ENCODE measurements around the gene RDH5.
A peak's percentile ranks its signal among the peaks of the same experiment; 100 is the strongest.

The RDH5 gene

DNA sequence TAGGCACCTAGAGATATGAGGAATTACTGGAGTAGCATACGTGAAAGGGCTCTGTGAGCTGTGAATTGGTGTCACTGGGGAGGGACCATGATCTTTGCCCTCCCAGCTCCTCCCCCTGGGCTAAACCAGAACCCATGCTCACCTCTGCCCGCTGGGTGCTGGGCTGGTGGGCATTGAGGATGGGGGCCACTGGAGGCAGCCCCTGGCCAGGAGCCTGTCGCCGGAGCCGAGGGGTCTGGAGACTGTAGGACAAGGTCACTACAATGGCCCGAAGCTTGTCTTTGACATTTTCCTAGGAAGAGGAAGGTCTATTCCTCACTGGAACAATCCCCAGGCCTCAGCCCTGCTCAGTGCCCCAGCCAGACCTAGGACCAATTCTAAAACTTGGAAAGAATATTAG lies 24.1 kb upstream of the RDH5 start:
- no peak for DNase-seq

GRCh38 chr12:55696796-55697462 lies 23.3 kb upstream of the RDH5 start:
- no peak for DNase-seq

GRCh38 chr12:55697686-55698085 lies 22.5 kb upstream of the RDH5 start:
- DNase-seq = no peak

DNA sequence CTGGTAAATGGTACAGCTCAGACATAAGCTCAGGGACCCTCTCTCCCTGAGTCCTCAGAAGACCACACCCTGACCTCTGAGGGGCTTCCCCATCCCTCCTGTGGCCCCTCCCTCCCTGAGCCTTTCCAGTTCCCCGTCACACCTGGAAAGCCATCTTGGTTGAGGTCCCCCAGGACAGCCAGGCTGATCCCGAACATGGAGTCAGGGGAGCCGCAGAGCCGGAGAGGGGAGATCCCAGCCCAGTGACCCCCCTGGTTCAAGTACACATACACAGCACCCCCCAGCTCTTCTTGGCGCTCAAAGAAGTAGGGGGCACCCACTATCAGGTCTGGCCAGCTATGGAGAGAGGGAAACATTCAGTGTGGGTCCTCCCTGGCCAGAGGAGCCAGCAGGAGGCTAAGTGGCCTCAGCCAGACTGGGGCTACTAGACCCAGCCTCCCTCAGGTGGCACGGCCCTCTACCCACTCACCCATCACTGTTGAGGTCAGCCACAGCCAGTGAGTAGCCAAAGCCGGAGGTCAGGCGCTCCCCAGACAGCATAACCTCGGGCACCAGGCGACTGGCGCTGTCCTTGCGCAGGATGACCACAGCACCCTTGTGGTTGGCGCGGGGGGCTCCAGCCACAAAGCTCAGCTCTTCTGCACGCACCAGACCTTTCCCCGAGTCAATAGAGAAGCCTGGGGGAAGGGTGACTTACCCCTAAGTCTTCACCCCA lies 21.8 kb upstream of the RDH5 start:
- DNase-seq = no peak

DNA sequence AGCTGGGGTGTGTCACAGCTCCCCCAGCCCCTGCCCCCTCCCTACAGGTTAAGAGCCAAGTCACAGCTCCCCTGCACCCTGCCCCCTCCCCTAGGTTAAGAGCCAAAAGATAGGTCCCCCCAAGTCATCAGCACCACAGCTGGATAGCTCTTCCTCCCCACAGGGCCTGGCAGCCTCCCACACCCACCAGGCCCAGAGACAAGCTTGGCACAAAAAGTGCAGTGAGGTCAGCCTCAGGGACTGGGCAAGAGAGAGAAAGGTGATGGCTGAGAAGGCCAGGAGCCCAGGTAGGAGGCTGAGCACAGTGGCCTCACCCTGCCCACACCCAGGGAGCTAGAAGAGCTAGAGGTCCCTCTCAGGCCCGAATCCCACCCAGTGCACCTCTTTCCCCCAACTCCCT lies 21.2 kb upstream of the RDH5 start:
- no peak for DNase-seq

GRCh38 chr12:55699471-55700055 lies 20.6 kb upstream of the RDH5 start:
- DNase-seq = no peak

DNA sequence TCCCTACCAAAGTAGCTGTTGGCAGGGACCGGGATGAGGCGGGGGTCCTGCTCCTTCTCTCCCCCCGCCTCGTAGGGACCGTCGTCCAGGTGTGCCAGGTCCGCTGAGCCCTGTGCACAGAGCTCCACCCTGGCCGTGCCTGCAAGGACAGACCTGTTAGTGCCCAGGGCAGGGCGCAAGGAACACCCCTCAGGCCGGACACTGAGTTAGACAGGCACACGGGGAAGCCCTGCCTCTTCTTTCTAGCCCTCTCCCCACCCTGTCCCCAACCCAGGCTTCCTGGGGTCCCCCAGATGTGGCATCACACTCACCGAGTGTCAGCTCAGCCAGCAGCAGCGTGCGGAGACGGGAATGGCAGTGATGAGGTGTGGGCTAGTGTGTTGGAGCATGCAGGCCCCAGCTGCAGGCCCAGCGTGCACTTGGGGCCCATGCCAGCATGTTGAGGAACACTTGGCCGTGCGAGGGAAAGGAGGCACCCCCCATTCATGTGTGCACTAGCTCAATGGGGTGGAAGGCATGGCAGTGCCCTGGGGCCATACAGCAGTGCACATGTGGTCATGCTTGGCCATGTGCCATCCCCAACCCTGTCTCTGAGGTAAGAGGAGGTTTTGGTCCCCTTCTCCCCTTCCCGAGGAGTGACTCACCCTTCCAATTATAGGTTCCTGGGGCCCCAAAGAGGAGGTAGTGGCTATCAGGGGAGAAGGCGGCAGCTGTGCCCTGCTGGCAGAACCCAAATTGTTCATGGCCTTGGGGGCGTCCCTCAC lies 19.8 kb upstream of the RDH5 start:
- DNase-seq = no peak

DNA sequence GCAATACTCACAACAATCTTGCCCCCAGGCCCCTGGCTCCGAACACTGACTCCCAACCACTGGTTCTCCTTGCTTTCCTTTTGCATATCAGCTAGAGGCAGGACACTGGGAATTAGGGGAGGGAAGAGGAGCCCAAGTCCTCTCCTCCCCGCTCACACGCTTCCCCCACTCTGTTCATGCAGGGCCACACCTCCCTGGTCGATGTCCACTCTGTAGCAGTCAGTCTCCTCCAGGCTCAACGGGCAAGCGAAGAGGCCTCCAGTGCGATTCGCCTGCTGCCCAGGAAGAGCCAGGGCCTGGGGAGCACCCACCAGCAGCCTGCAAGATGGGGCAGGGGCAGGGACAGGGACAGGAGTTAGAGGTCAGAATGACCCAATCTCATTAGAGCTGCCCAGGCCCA lies 17.3 kb upstream of the RDH5 start:
- DNase-seq = no peak

GRCh38 chr12:55703288-55703687 lies 16.9 kb upstream of the RDH5 start:
- no peak for DNase-seq

GRCh38 chr12:55703901-55704761 lies 16.1 kb upstream of the RDH5 start:
- DNase-seq = no peak

DNA sequence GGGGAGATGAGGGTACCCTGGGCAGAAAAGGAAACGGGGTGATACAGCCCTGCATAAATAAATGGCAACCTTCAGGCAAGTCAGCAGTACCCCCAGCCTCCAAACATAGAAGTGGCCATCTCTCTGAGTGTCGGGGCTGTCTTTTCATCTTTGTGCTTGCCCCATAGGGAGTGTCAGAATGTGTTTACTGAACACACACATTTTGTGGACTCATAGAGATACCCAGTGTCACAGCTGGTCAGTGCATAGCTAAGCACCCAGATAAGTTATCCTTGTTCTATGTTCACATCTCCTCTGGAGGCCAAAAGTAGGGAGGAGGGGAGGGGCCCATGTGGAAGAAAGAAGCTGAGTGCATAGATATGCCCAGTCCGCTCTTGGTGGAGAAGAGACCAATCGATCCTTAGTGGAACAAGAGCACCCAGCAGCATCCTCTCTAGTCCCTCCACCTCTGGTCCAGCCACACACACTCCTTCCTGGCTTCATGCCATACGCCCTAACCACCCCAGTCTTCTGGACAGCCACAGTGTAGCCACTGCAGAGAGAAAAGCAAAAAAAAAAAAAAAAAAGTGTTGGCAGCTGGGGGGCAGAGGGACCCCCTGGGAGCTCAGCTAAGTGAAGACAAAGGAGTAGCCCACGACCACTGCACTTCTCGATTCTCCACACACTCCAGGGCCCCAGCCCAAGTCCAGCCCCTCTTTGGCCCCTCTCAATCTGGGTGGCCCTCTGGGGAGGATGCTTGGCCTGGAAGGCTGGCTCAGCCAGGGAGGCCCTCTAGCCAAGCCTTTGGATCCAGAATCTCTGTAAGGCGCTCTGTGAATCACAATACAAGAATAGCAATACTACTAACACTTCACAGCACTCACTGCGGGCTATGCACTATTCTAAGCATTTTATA lies 15.1 kb upstream of the RDH5 start:
- DNase-seq = no peak

GRCh38 chr12:55705782-55706402 lies 14.3 kb upstream of the RDH5 start:
- no peak for DNase-seq

DNA sequence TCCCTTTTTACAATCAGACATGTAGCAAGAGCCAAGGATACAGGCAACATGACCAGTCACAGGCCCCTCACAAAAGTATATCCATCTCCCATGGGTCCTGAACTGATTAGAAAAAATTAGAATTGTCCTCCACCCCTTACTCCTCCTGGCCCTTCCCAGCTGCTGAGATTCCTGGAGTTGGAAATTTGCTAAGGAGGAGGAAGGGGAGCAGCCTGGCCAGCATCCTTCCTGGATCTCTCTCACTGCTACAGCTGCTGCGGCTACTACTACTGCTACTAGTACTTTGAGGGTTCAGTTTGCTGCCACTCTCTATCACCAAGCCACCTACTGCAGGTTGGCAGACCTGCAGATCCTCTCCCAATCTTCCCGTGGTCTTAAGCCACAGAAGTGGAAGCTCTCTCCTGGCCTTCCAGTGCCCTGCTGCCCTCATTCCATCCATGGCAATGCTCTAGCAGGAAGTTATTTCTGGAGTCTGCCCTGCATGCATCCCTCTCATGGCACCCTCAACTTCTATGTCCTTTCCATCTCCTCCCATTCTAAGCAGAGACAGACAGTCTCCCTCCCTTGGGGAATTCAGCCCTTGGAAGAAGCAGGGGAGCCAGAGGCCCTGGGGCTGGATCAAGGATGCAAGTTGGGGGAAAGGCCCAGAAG lies 13.5 kb upstream of the RDH5 start:
- DNase-seq = no peak

DNA sequence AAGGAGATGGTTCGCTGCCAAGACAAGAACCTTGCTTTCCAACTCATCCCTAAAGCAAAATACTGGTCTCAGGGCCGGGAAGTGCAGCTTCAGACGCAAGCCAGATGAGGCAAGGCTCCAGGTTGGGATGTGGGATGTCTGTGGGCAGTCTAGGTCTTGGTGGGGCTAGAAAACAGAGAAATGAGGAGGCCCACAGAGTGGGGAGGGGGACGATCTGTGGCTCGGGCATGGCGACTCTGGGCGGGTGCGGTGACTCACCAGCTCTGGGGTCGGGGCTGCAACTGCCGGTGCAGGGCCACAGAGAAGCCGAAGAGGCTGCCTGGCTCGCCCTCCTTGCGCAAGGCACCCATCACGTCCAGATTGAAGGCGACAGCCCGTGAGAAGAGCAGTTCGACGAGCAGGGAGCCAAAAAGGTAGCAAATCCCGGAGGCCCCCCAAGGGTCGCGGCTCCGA lies 12.9 kb upstream of the RDH5 start:
- DNase-seq = no peak

GRCh38 chr12:55707841-55708694 lies 12.1 kb upstream of the RDH5 start, which contains the start of gene ITGA7:
TSS of gene ITGA7 (minus strand) at chr12:55707904. CDS start at chr12:55707682, 222 bp downstream.
- DNase-seq = peak; percentile 56

- no peak for DNase-seq
Observed at GRCh38 chr12:55708695-55709233, 11.4 kb upstream of the RDH5 start.

DNA sequence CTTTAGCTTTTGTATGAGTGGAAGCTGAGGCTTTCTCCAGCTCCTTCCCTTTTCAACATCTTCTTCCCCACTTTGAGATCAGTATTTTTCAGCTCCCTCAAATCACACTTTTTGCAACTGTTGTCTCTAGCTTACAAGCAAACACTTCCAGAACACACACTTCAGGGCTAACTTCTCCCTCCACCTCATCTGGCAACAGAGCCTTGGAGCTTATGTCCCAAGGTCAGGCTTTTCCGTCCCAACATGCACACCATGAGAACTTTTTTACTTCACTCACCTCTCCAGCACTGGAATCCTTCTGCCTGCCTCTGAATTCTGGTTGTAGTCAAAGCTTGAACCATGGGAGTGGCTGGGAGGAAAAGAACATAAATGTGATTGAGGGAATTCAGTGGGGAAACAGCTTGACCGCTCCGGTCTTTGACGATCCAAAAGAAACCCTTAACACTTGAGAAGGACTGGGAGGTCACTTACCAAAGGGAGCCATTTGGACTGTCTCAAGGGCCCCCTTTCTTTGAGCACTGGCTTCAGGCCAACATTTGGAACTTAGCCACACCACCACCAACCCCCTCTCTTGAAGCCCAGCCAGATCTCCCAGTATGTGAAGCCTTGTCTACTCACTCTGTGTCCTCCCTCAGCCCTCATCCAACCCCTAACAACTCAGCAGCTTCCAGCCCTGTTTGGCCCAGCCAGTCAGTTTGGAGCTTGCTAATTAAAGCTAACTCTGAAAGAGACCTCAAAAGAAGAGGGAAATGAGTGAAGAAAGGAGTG lies 8.2 kb upstream of the RDH5 start:
- DNase-seq = no peak
